Measurements from ENCODE around the gene ALDH6A1.
"Not testable (repeated sequence)": the region's sequence is repeated elsewhere in the genome, so short reads cannot be mapped to it uniquely, and the experiment has no call there.

The ALDH6A1 gene

GRCh38 chr14:74084277-74085046 lies at the start of gene ALDH6A1, which contains the start of gene LIN52:
Gene ALDH6A1 (minus strand): TSS chr14:74084453. CDS start chr14:74084394, 59 bp downstream.
Gene LIN52 (plus strand): TSS chr14:74084956. CDS start chr14:74084975, 19 bp downstream.
- DNase-seq (ENCODE audit: low read depth in 2 of 2): peak; percentile 97 to 100

- DNase-seq (ENCODE audit: low read depth in 2 of 2): no peak
Measured at GRCh38 chr14:74127634-74128033, 43.4 kb upstream of the ALDH6A1 start.

- DNase-seq (ENCODE audit: low read depth in 2 of 2): no peak
Measured at GRCh38 chr14:74126315-74127013, 42.2 kb upstream of the ALDH6A1 start.

- DNase-seq (ENCODE audit: low read depth in 2 of 2): not testable (repeated sequence)
Measured at GRCh38 chr14:74125487-74125886, 41.2 kb upstream of the ALDH6A1 start.

GRCh38 chr14:74111395-74112216 lies 27.4 kb upstream of the ALDH6A1 start:
- not testable (repeated sequence) for DNase-seq (ENCODE audit: low read depth in 2 of 2)

GRCh38 chr14:74109369-74109768 lies 25.1 kb upstream of the ALDH6A1 start:
- no peak for DNase-seq (ENCODE audit: low read depth in 2 of 2)

GRCh38 chr14:74105381-74105780 lies 21.1 kb upstream of the ALDH6A1 start:
- no peak for DNase-seq (ENCODE audit: low read depth in 2 of 2)

- no peak for DNase-seq (ENCODE audit: low read depth in 2 of 2)
Measured at GRCh38 chr14:74089251-74090020, 5.2 kb upstream of the ALDH6A1 start.

GRCh38 chr14:74085828-74086227 lies 1.6 kb upstream of the ALDH6A1 start:
- DNase-seq (ENCODE audit: low read depth in 2 of 2): no peak

- peak; percentile 10 to 14 for DNase-seq (ENCODE audit: low read depth in 2 of 2)
Measured at GRCh38 chr14:74085047-74085637, 889 bp upstream of the ALDH6A1 start.

GRCh38 chr14:74083784-74084276 lies 423 bp downstream of the ALDH6A1 start:
- DNase-seq (ENCODE audit: low read depth in 2 of 2): peak in 1 of 2 donors; percentile 1

GRCh38 chr14:74083161-74083560 lies 1.1 kb downstream of the ALDH6A1 start:
- no peak for DNase-seq (ENCODE audit: low read depth in 2 of 2)

- DNase-seq (ENCODE audit: low read depth in 2 of 2): no peak
Measured at GRCh38 chr14:74081491-74081890, 2.8 kb downstream of the ALDH6A1 start.

GRCh38 chr14:74080820-74081460 lies 3.3 kb downstream of the ALDH6A1 start:
- no peak for DNase-seq (ENCODE audit: low read depth in 2 of 2)

GRCh38 chr14:74077401-74077800 lies 6.9 kb downstream of the ALDH6A1 start:
- no peak for DNase-seq (ENCODE audit: low read depth in 2 of 2)

- no peak for DNase-seq (ENCODE audit: low read depth in 2 of 2)
Measured at GRCh38 chr14:74065746-74066575, 18.3 kb downstream of the ALDH6A1 start.

- no peak for DNase-seq (ENCODE audit: low read depth in 2 of 2)
Measured at GRCh38 chr14:74064883-74065282, 19.4 kb downstream of the ALDH6A1 start.

GRCh38 chr14:74064426-74064825 lies 19.8 kb downstream of the ALDH6A1 start:
- no peak for DNase-seq (ENCODE audit: low read depth in 2 of 2)

GRCh38 chr14:74062809-74063150 lies 21.5 kb downstream of the ALDH6A1 start:
- DNase-seq (ENCODE audit: low read depth in 2 of 2): no peak

Data from stimulated activated CD8-positive, alpha-beta memory T cell treated with anti-CD3 and anti-CD28 coated beads, Interleukin-2, amount 100 ng/mL, for 48 hours (primary cell).